GM18517 (cell line): ENCODE data around the gene TMEM95.
A peak's percentile ranks its signal among the peaks of the same experiment; 100 is the strongest.
"Not testable (repeated sequence)": the region's sequence is repeated elsewhere in the genome, so short reads cannot be mapped to it uniquely, and the experiment has no call there.

Source experiments
- ATAC-seq: cut with Tn5 transposase; IDR thresholded peaks from one replicate; pipeline ENCODE4 v1.9.1; 2021; ENCODE audit warnings: mild to moderate bottlenecking, moderate library complexity; ENCODE audit not compliant: unreplicated experiment

The TMEM95 gene

DNA sequence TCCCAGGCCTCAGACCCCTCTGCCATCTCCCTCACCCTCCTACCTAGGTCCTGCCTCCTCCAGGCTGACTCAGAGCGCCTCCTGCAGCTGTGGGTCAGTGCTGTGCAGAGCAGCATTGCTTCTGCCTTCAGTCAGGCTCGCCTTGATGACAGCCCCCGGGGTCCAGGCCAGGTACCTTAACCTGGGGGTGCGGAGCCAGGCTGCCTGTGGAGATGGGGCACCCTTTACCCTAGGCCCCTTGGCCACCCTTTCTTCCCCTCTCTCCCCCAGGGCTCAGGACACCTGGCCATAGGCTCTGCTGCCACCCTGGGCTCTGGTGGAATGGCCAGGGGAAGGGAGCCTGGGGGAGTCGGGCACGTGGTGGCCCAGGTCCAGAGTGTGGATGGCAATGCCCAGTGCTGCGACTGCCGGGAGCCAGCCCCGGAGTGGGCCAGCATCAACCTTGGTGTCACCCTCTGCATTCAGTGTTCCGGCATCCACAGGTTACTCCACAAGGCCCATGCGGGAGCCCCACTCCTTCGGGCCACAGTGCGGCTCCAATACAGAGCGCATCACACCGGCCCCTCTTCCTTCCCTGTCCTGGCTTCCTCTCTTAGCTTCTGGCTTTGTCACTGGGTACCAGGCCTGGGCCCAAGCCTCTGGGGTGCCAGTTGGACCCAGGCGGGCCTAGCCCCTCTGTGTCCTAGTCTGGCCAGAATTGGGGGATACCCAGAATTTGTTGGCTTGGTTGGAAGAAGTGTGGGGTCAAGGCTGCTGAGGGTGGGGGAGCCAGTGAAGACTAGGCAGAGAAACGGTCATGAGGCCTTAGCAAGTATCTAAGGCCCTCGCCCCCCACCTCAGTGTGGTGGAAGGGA is 8.0 kb upstream of the TMEM95 start:
- ATAC-seq: no peak

DNA sequence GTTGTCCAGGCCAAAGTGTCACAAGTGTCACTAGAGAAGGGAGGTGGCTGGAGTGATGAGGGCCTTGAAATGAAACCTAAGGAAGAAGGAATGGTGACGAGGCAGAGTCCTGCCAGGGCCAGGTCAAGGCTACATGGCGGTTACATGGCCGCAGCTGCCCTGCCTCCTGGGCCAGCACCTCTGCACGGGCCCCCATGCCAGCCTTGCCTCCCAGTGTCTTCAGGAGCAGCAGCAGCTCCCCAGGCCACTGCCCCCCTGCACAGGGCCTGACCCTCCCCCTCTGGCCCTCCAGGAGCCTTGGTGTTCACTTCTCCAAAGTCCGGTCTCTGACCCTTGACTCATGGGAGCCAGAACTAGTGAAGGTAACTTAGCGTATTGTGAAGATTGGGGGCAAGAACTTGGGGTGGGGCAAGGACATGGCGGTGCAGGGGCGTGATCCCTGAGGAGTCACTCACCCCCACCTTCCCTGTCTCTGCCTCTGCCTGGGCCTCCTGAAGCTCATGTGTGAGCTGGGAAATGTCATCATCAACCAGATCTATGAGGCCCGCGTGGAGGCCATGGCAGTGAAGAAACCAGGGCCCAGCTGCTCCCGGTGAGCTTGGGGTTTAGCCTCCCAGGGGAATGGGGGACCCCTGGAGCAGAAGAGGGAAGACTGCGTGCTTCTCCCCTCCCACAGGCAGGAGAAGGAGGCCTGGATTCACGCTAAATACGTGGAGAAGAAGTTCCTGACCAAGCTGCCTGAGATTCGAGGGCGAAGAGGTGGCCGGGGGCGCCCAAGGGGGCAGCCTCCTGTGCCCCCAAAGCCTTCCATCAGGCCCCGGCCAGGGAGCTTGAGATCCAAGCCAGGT is 7.1 kb upstream of the TMEM95 start:
- ATAC-seq: no peak

DNA sequence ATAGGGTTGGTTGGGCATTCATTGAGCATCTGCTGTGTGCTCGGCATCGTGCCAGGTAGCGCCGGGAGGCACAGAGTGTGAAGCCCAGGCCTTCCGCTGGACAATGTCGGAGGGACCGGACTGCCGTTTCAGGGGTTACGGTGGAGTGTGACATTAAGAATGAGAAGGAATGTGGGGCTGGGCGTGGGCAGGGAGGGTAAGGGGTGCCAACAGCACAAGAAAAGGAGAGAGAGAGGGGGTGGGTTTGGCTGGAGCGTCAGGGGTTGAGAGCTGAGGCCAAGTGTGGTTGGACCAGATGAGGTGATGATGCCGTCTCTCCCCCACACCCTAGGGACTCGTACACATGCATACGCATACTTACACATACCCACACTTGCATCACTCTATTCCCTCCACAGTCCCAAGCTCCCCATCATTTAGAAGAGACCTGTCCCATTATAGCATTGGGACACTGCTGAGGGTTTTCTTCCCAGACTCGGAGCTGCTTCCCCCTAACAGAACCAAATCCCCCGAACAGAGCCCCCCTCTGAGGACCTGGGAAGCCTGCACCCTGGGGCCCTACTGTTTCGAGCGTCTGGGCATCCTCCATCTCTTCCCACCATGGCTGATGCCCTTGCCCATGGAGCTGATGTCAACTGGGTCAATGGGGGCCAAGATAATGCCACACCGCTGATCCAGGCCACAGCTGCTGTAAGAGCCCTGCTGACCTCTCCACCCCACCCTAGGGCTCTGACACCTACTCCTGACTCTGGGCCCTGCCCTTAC is 6.3 kb upstream of the TMEM95 start:
- ATAC-seq: no peak

DNA sequence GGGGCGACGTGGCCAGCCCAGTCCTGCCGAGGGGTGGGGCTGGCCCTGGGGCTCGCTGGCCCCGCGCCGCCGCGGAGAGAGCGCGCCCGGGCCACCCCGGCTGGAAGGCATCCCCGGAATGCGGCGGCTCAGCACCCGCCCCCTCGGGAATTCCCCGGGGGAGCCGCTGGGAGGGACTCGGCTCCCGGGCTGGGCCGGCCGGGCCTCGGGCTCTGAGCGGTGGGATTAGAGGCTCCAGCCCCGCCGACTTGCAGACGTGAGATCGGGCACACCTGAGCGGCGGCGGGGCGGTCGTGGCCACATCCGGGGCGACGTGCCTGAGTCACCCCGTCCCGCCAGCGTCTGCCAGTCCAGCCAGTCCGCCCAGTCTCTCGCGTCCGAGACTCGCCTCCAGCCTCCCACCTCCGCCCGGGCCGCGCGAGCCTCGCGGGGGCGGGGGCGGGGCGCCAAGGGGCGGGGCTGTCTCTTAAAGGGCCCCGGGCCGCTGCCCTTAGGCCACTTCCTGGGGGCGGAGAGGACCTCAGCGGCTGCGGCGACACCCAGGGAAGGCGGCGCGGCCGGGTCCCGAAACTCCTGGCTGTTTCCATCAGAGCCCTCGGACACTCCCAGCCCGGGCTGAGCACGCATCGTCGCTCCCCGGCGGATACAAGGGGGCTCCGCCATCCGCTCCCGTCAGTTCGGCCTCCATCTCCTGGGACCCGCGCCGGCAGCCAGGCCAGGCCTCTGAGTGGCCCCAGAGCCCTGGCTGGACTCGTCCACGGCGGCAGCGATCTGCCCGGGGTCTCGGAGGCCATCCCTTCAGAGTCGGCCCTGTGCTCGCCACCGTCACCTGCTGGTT is 3.1 kb upstream of the TMEM95 start, which contains the start of gene KCTD11:
TSS of gene KCTD11 (plus strand) at position 498 of the 838 bp plus-strand sequence.
- peak; percentile 63 for ATAC-seq

DNA sequence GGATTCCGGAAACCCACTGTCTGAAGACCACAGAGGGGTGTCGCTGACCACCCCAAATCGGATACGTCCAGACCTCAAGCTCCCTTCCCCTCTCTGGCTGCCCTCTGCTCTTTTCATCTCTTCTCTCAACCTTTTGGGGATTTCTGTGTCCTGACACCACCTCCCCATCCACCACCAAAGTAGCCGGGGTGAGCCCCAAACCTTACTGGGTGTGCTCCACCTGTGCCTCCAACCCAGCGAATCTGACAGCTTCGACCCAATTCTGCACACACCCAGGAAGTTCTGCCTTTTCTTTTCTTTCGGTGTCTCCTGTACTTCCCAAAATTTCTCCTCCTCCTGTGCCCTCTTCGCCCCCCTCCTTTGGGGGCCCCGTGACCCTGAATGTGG is 2.5 kb upstream of the TMEM95 start:
- ATAC-seq: no peak

DNA sequence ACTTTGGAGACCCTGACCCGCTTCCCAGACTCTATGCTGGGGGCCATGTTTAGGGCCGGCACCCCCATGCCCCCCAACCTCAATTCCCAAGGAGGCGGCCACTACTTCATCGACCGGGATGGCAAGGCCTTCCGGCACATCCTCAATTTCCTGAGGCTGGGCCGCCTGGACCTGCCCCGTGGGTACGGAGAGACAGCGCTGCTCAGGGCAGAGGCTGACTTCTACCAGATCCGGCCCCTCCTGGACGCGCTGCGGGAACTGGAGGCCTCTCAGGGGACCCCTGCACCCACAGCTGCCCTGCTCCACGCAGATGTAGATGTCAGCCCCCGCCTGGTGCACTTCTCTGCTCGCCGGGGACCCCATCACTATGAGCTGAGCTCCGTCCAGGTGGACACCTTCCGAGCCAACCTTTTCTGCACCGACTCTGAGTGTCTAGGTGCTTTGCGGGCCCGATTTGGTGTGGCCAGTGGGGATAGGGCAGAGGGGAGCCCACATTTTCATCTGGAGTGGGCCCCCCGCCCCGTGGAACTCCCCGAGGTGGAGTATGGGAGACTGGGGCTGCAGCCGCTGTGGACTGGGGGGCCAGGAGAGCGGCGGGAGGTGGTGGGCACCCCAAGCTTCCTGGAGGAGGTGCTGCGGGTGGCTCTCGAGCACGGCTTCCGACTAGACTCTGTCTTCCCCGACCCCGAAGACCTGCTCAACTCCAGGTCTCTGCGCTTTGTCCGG is 1.9 kb upstream of the TMEM95 start:
- ATAC-seq: no peak

DNA sequence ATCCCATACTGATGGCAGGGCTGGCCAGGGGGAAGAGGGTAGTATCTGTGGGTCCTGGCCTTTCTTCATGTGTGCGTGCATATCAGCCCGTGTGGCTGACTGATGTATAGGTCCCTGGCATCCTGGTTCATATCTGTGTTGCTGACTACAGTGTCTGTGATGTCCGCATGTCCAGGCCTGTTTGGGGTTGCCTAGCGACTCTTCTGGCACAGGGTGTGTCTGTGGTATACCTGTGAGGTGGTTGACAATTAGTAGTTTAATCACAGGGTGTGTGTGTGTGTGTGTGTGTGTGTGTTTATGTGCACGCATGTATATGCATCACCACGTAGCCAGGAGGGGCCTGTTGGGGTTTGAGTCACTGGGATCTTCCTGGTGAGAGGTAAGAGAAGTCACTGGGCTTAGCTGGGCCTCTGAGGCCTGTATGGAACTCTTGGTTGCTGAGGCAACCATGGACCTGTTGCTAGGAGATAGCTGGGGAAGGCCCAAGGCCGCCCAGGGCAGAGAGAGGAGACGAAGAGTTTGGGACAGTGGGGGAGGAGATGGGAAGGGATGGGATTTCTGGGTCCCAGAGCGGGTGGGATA is 603 bp upstream of the TMEM95 start:
- ATAC-seq: no peak

DNA sequence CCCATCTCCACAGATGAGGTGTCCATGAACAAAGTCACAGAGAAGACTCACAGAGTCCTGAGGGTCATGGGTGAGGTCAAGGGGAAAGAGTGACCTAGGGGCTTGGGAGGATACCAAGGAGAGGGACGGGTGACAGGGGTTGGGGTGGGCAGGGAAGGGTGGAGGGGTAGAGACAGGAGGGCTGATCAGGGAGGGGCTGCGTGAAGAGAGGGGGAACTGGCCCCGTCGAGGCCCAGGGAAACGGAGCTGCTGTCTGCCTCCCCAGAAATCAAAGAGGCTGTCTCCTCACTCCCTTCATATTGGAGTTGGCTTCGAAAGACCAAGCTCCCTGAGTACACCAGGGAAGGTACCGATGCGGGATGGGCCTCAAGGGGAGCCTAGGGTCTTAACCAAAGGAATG is 617 bp downstream of the TMEM95 start:
- ATAC-seq: no peak

DNA sequence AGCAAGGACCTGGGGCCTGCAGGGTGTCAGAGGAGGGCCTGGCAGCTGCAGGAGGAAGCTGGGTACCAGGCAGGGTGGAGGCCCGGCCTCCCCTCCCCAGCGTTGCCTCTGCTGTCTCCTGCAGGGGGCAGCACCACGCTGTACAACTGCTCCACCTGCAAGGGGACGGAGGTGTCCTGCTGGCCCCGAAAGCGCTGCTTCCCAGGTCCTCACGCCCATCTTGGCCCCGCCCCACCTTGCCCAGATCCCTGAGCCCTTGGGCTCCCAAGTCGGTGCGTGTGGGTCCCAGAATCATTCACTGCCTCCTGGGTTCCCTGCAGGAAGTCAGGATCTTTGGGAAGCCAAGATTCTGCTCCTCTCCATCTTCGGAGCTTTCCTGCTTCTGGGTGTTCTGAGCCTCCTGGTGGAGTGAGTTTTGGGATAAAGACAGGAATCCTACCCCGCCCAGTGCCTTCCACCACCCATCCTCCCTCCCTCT is 1.2 kb downstream of the TMEM95 start:
- no peak for ATAC-seq

DNA sequence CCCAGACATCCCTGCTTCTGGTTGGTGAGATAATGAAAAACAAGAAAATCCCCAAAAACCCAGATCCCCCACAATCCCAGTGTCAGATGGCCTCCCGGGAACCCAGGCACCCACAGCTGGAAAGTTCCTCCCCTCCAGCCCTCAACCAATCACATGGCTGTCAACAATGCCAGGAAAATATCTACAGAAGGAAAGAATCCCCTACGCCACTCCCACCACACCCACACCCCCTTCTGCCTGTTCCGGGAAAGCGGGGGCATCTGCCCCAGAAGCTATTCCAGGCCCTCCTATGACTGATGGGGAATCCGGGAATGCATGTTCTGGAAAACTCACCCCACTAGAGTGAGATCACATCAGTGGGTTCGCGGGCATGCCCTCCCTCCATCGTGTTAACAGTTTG is 1.8 kb downstream of the TMEM95 start:
- ATAC-seq: no peak

DNA sequence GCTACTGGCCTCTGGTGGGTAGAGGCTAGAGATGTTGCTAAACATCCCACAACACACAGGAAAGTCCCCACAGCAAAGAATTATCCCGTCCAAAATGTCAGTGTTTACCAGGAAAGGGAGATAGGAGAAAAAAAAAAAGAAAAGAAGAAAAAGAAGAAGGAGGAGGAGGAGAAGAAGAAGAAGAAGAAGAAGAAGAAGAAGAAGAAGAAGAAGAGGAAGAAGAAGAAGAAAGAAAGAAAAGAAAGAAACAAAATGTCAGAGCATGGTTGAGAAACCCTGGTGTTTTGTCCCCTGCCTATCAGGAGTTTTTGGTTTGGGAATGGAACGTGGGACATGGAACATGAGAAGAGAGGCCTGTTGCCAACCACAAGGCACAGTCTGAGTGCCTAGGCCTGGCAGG is 2.4 kb downstream of the TMEM95 start:
- no peak for ATAC-seq

DNA sequence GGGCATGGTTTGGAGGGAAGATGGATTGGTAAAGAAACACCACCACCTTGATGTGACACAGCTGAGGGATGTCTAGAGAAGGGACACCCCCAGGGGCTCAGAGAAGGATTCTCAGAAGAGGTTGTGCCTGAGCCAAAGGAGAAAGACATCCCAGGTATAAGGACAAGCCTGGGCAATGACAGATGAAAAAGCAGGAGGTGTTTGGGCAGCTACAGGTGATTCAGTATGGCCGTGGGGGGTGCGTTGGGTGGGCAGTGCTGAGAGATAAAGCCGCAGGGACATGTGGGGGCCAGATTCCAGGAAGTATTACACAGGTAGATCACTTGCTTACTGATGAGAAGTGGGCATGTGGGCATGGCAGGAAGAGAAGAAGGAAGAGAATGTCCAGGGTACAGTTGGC is 7.0 kb downstream of the TMEM95 start:
- ATAC-seq: no peak

DNA sequence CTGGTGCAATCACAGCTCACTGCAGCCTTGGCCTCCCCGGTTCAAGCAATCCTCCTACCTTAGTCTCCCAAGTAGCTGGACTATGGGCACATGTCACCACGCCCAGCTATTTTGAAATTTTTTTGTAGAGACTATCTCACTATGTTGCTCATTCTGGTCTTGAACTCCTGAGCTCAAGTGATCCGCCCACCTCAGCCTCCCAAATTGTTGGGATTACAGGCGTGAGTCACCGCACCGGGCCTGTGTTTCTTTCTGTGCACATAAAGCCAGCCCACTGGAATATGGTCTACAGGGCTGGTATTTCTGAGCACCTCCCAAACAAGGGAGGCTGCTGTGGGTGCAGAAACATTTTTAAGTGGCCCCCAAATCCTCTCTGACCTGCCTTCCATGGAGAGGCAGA is 8.4 kb downstream of the TMEM95 start:
- ATAC-seq: no peak

DNA sequence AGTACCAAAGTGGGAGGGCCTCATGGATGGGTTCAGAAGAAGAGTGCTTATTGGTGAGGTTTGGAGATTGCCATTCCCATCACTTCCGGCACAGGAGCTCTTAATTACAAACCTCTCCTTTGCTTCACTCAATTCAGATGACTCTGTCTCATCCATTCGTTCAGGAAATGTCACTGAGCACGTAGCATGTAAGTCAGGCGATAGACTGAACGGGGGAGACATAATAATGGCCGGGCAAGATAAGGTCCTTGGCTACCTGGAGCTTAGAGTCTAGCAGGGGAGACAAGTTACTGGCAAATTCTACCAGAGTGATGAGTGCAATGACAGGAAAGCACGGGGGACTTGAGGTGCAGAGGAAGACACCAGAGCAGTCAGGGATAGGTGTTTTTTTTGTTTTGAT is 11.0 kb downstream of the TMEM95 start:
- ATAC-seq: not testable (repeated sequence)

DNA sequence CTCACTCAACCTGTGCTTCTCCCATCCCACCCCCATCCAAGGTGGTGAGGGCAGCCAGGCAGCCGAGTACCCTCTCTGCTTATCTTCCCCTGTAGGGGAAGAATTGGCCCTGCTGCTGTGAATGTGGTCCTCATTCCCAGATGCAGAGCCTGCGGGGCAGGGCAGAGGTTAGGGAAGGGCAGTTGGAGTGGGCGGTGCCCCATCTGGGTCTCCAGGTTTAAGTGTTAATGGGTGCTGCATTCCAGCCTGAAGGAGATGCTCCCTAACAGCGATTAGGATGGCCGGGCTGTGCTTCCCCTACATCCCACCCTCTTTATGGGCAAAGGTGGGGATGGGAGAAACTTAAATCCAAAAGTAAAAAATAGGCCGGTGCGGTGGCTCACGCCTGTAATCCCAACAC is 12.1 kb downstream of the TMEM95 start:
- ATAC-seq: no peak

DNA sequence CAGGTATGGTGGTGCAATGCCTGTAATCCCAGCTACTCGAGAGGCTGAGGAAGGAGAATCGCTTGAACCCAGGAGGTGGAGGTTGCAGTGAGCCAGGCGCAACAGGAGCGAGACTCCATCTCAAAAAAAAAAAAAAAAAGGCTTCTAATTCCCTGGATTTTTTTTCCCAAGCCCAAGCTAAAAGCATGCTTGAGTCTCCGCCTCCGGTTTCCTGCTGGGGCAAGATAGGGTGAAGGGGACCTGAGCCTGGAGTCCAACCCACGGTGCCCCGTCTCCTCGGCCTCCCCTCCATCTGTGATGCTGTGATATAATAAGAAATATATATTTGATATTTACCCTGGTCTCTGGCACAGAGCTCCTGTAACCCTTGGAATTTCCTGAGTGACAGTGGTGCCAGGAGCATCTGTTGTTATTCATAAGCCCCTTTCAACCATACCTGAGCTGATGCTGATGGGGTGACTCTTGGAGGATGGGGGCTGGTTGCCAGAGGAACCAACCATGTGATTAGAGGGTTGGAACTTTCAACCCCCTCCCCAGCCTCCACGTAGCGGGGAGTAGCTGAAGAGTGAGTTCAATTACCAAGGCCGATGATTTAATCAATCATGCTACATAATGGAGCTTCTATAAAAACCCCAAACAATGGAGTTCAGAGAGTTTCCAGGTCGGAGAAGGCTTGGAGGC is 13.1 kb downstream of the TMEM95 start:
- ATAC-seq: no peak

DNA sequence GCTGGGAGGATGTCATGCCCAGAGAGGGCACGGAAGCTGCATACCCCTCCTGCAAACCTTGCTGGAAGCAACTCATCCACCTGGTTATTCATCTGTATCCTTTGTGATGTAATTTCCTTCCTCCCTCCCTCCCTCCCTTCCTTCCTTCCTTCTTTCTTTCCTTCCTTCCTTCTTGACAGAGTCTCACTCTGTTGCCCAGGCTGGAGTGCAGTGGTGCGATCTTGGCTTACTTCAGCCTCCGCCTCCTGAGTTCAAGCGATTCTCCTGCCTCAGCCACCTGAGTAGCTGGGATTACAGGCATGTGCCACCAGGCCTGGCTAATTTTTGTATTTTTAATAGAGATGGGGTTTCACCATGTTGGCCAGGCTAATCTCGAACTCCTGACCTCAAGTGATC is 13.6 kb downstream of the TMEM95 start:
- not testable (repeated sequence) for ATAC-seq

DNA sequence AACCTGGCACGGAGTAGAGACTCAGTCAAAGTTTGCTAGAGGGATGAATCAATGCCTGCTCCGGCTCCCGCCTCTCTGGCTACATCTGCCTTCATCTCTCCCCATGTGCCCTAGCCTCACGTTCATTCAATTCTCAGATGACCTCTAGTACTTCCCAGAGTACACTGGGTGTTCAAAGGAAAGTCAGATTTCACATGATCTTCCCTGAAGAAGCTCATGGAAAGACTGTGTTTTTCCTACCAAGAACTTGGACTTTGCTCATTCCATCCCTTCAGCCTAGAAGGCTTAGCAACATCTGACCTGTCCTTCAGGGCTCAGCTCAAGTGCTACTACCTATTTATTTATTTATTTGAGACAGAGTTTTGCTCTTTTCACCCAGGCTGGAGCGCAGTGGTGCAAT is 14.9 kb downstream of the TMEM95 start:
- no peak for ATAC-seq

DNA sequence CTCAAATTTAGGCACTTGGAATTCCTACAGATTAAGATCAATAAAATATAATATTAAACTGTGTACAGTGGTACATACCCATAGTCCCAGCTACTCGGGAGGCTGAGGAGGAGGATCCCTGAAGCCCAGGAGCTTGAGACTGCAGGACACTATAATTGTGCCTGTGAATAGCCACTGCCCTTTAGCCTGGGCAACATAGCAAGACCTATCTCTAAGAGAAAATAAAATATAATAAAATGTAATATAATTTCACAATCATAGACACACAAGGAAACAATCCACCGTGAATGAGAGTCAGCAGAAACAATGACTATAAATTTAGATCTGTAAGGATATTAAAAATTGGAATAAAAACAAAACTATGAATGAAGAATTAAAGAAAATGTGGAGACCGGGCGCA is 15.9 kb downstream of the TMEM95 start:
- ATAC-seq: no peak
